GM23338 (cell line): ENCODE data around the gene TRAF3. TPM values are rescaled to one million over a fixed set of nuclear protein-coding genes. Genes with fewer than 3 reads are reported as not detected.

Source experiments
- ATAC-seq: fragments of 200-7000 bp; cut with Tn5 transposase; 3 replicates; pipeline ENCODE4 v1.9.1; 2020
- DNase-seq: peaks from one replicate; pipeline ENCODE4 v3.0.0-alpha.2; 2015; ENCODE audit warnings: low spot score
- H2AFZ ChIP-seq: fragments of 200-600 bp; sonication (generic); 2 replicates; pipeline ENCODE4 v1.8.0; 2016; ENCODE audit warnings: antibody characterized with exemption, mild to moderate bottlenecking, moderate library complexity
- H3F3A ChIP-seq: fragments of 200-600 bp; sonication (generic); replicated peaks from 2 replicates; pipeline ENCODE4 v1.8.0; 2017; ENCODE audit warnings: antibody characterized with exemption, mixed run types, low read depth
- H3K27ac ChIP-seq: fragments of 200-600 bp; sonication (generic); 2 replicates; pipeline ENCODE4 v1.6.1; 2016; ENCODE audit warnings: low read depth
- H3K27me3 ChIP-seq: fragments of 200-600 bp; sonication (generic); 2 replicates; pipeline ENCODE4 v1.8.0; 2016; ENCODE audit warnings: mild to moderate bottlenecking, mixed run types, moderate library complexity; ENCODE audit not compliant: insufficient read depth
- H3K36me3 ChIP-seq: fragments of 200-600 bp; sonication (generic); 2 replicates; pipeline ENCODE4 v1.8.0; 2016; ENCODE audit warnings: mild to moderate bottlenecking; ENCODE audit not compliant: insufficient read depth
- H3K4me1 ChIP-seq: fragments of 200-600 bp; sonication (generic); 2 replicates; pipeline ENCODE4 v1.8.0; 2016; ENCODE audit warnings: mild to moderate bottlenecking, moderate library complexity; ENCODE audit not compliant: insufficient read depth
- H3K4me2 ChIP-seq: fragments of 200-600 bp; sonication (generic); 2 replicates; pipeline ENCODE4 v1.7.1; 2017; ENCODE audit warnings: mixed run types
- H3K4me3 ChIP-seq: fragments of 200-600 bp; sonication (generic); 2 replicates; pipeline ENCODE4 v1.6.1; 2016; ENCODE audit warnings: mixed run types
- H3K79me2 ChIP-seq: fragments of 200-600 bp; sonication (generic); replicated peaks from 2 replicates; pipeline ENCODE4 v1.8.0; 2017; ENCODE audit warnings: mild to moderate bottlenecking; ENCODE audit not compliant: insufficient read depth
- H3K9me2 ChIP-seq: fragments of 200-600 bp; sonication (generic); 2 replicates; pipeline ENCODE4 v1.8.0; 2017; ENCODE audit not compliant: insufficient read depth
- H4K20me1 ChIP-seq: fragments of 200-600 bp; sonication (generic); replicated peaks from 2 replicates; pipeline ENCODE4 v1.8.0; 2017; ENCODE audit warnings: mild to moderate bottlenecking; ENCODE audit not compliant: insufficient read depth
- H3K27ac Mint-ChIP-seq: 2 replicates; pipeline ENCODE4 v1.8.0; 2020; ENCODE audit warnings: inconsistent platforms, mild to moderate bottlenecking, moderate library complexity, mixed read lengths
- H3K27me3 Mint-ChIP-seq: 3 replicates; pipeline ENCODE4 v1.8.0; 2022; ENCODE audit warnings: low read depth, mild to moderate bottlenecking, moderate library complexity, mixed read lengths, inconsistent platforms; ENCODE audit not compliant: insufficient read depth, poor library complexity
- H3K36me3 Mint-ChIP-seq: 3 replicates; pipeline ENCODE4 v1.8.0; 2021; ENCODE audit warnings: low read depth, mild to moderate bottlenecking, inconsistent platforms, moderate library complexity, mixed read lengths
- H3K4me1 Mint-ChIP-seq: 3 replicates; pipeline ENCODE4 v1.8.0; 2020; ENCODE audit warnings: mild to moderate bottlenecking, inconsistent platforms, mixed read lengths
- H3K4me3 Mint-ChIP-seq: 3 replicates; pipeline ENCODE4 v1.8.0; 2021; ENCODE audit warnings: moderate library complexity, mild to moderate bottlenecking, inconsistent platforms, mixed read lengths
- H3K9me3 Mint-ChIP-seq: 3 replicates; pipeline ENCODE4 v1.8.0; 2020; ENCODE audit warnings: moderate library complexity, mild to moderate bottlenecking, inconsistent platforms, mixed read lengths
- CREB1 ChIP-seq: fragments of 250-450 bp; sonication (Bioruptor Pico); IDR thresholded peaks from 2 replicates; pipeline ENCODE4 v1.5.0; 2020; ENCODE audit warnings: low read depth, mild to moderate bottlenecking, moderate library complexity
- EZH2phosphoT487 ChIP-seq: fragments of 200-600 bp; sonication (generic); IDR thresholded peaks from one replicate; pipeline ENCODE4 v1.8.1; 2018; ENCODE audit warnings: antibody characterized with exemption; ENCODE audit not compliant: unreplicated experiment
- NANOG ChIP-seq: IDR thresholded peaks from 2 replicates; pipeline ENCODE4 v1.6.1; 2016; ENCODE audit warnings: antibody characterized with exemption, borderline replicate concordance
- STAT1 ChIP-seq: IDR thresholded peaks from one replicate; pipeline ENCODE4 v1.6.1; 2016; ENCODE audit warnings: antibody characterized with exemption; ENCODE audit not compliant: unreplicated experiment
- ZNF114 ChIP-seq: fragments of 250-450 bp; sonication (Bioruptor Pico); IDR thresholded peaks from 2 replicates; pipeline ENCODE4 v1.5.0; 2020; ENCODE audit warnings: mild to moderate bottlenecking, moderate library complexity
- ZNF462 ChIP-seq: fragments of 250-450 bp; sonication (Bioruptor Pico); IDR thresholded peaks from 2 replicates; pipeline ENCODE4 v1.5.0; 2020; ENCODE audit warnings: mild to moderate bottlenecking, moderate library complexity
- polyA plus RNA-seq: library from polyadenylated mRNA; unstranded; fragments of >200 nt; fragmentation: Nextera tagmentation; extraction: Ambion mirVana; gene quantifications from 2 replicates; pipeline ENCODE4 v1.2.1, GENCODE V29; 2016
- total RNA-seq: library from RNA; depleted of rRNA; stranded (reverse); fragments of >200 nt; shearing (Covaris generic); gene quantifications from 2 replicates; pipeline ENCODE4 v1.2.3, GENCODE V29; 2014

TRAF3 gene
- total and polyA plus RNA-seq, 2 experiments from 2014 or later: 3.7 to 9.3 TPM

- no peak for TF ChIP-seq ZNF462
- no peak for TF ChIP-seq CREB1
- TF ChIP-seq EZH2phosphoT487: no peak
Observed at GRCh38 chr14:102868956-102869547, 91.8 kb downstream of the TRAF3 start (continued).

- TF ChIP-seq ZNF114: no peak
- TF ChIP-seq NANOG: no peak
- no peak for TF ChIP-seq STAT1
- no peak overlapping the region; the same call in 1 of the 2 replicates for H3K27ac Mint-ChIP-seq
- no peak overlapping the region for H3K4me3 ChIP-seq
Observed at GRCh38 chr14:102870246-102870645, 93.0 kb downstream of the TRAF3 start.

More at GRCh38 chr14:102870246-102870645, 93.0 kb downstream of the TRAF3 start:
- no peaks in the 10 kb centered on the region for H3F3A ChIP-seq
- Mint-ChIP-seq H3K9me3 (no peaks in the 10 kb centered on the region), H3K4me1 (peaks cover 4% of the 10 kb centered on the region; the same call in 1 of the 3 replicates), H3K4me3 (no peak overlapping the region), H3K27me3 (no peaks in the 10 kb centered on the region), H3K36me3 (peaks cover 6% of the 10 kb centered on the region; the same call in 1 of the 3 replicates)
- no peaks in the 10 kb centered on the region for H3K9me2 ChIP-seq
- ATAC-seq (no peak), DNase-seq (no peak)
- H4K20me1 ChIP-seq: no peaks in the 10 kb centered on the region
- no peaks in the 10 kb centered on the region for H3K27me3 ChIP-seq
- no peak overlapping the region for H2AFZ ChIP-seq
- no peaks in the 10 kb centered on the region for H3K36me3 ChIP-seq
- H3K4me1 ChIP-seq: no peaks in the 10 kb centered on the region
- H3K27ac ChIP-seq: no peak overlapping the region
- no peaks in the 10 kb centered on the region for H3K79me2 ChIP-seq
- H3K4me2 ChIP-seq: no peak overlapping the region
